Progenitor cell of endocrine pancreas (in vitro differentiated cells): ENCODE measurements around the gene FAM25A. TPM values are rescaled to one million over a fixed set of nuclear protein-coding genes. Genes with fewer than 3 reads are reported as not detected.
"Not testable (repeated sequence)": the region's sequence is repeated elsewhere in the genome, so short reads cannot be mapped to it uniquely, and the experiment has no call there.

Source experiments
- DNase-seq: peaks from one replicate; pipeline ENCODE4 v3.0.0; 2021; ENCODE audit warnings: low spot score; ENCODE audit not compliant: unreplicated experiment
- H3K27ac Mint-ChIP-seq: 2 replicates; pipeline ENCODE4 v1.8.0; 2021; ENCODE audit warnings: mild to moderate bottlenecking, moderate library complexity, mixed read lengths
- H3K27me3 Mint-ChIP-seq: 2 replicates; pipeline ENCODE4 v1.8.0; 2021; ENCODE audit warnings: mixed read lengths
- H3K36me3 Mint-ChIP-seq: 2 replicates; pipeline ENCODE4 v1.8.0; 2022; ENCODE audit warnings: mixed read lengths; ENCODE audit not compliant: insufficient read depth
- H3K4me1 Mint-ChIP-seq: 2 replicates; pipeline ENCODE4 v1.8.0; 2021; ENCODE audit warnings: low read depth, mixed read lengths
- H3K4me3 Mint-ChIP-seq: 2 replicates; pipeline ENCODE4 v1.8.0; 2021; ENCODE audit warnings: low read depth, mild to moderate bottlenecking, moderate library complexity, mixed read lengths
- H3K9me3 Mint-ChIP-seq: 2 replicates; pipeline ENCODE4 v1.8.0; 2021; ENCODE audit warnings: low read depth, mixed read lengths
- CTCF ChIP-seq: fragments of 200-600 bp; sonication (generic); IDR thresholded peaks from one replicate; pipeline ENCODE4 v1.5.0; 2021; ENCODE audit warnings: antibody characterized with exemption, mild to moderate bottlenecking; ENCODE audit not compliant: unreplicated experiment
- total RNA-seq: library from RNA; stranded (reverse); gene quantifications from 2 replicates; pipeline ENCODE4 v1.2.1, GENCODE V29; 2021

FAM25A gene
- total RNA-seq, 1 donor from 2014 or later: not detected

GRCh38 chr10:86976362-86977056 lies 43.6 kb upstream of the FAM25A start:
- Mint-ChIP-seq H3K4me1 (peaks cover 13% of the 10 kb centered on the region), H3K9me3 (no peaks in the 10 kb centered on the region), H3K27me3 (peaks cover 27% of the 10 kb centered on the region), H3K4me3 (no peak overlapping the region), H3K27ac (no peak overlapping the region), H3K36me3 (no peaks in the 10 kb centered on the region)
- TF ChIP-seq CTCF: no peak
- no peak for DNase-seq

GRCh38 chr10:86978457-86978856 lies 41.6 kb upstream of the FAM25A start:
- not testable (repeated sequence) for H3K27me3 Mint-ChIP-seq, H3K4me3 Mint-ChIP-seq

GRCh38 chr10:86979296-86979818 lies 40.7 kb upstream of the FAM25A start:
- Mint-ChIP-seq H3K27me3 (peaks cover 4% of the 10 kb centered on the region), H3K27ac (no peak overlapping the region), H3K4me1 (peaks cover 7% of the 10 kb centered on the region), H3K36me3 (no peaks in the 10 kb centered on the region), H3K9me3 (no peaks in the 10 kb centered on the region), H3K4me3 (no peak overlapping the region)
- no peak for TF ChIP-seq CTCF
- no peak for DNase-seq

More at GRCh38 chr10:86978457-86978856, 41.6 kb upstream of the FAM25A start:
- not testable (repeated sequence) for H3K27ac Mint-ChIP-seq, DNase-seq, H3K4me1 Mint-ChIP-seq, H3K36me3 Mint-ChIP-seq, H3K9me3 Mint-ChIP-seq

- H3K36me3 Mint-ChIP-seq: no peaks in the 10 kb centered on the region
- no peaks in the 10 kb centered on the region for H3K27me3 Mint-ChIP-seq
- no peak for DNase-seq
- no peaks in the 10 kb centered on the region for H3K9me3 Mint-ChIP-seq
- TF ChIP-seq CTCF: no peak
- no peak overlapping the region for H3K4me3 Mint-ChIP-seq
- peaks cover 2% of the 10 kb centered on the region for H3K4me1 Mint-ChIP-seq
- no peak overlapping the region for H3K27ac Mint-ChIP-seq
Measured at GRCh38 chr10:86979977-86980448, 40.1 kb upstream of the FAM25A start.

- not testable (repeated sequence) for DNase-seq, H3K4me1 Mint-ChIP-seq, H3K27me3 Mint-ChIP-seq, H3K9me3 Mint-ChIP-seq, H3K4me3 Mint-ChIP-seq, H3K36me3 Mint-ChIP-seq, H3K27ac Mint-ChIP-seq
Measured at GRCh38 chr10:86981020-86981419, 39.1 kb upstream of the FAM25A start.

GRCh38 chr10:86981716-86982115 lies 38.4 kb upstream of the FAM25A start:
- TF ChIP-seq CTCF: no peak
- H3K36me3 Mint-ChIP-seq: no peaks in the 10 kb centered on the region
- no peak overlapping the region for H3K27ac Mint-ChIP-seq
- H3K9me3 Mint-ChIP-seq: peaks cover 5% of the 10 kb centered on the region
- H3K4me3 Mint-ChIP-seq: no peak overlapping the region
- no peak for DNase-seq
- no peaks in the 10 kb centered on the region for H3K27me3 Mint-ChIP-seq
- peaks cover 2% of the 10 kb centered on the region for H3K4me1 Mint-ChIP-seq

GRCh38 chr10:86984498-86984897 lies 35.6 kb upstream of the FAM25A start:
- not testable (repeated sequence) for H3K36me3 Mint-ChIP-seq, H3K9me3 Mint-ChIP-seq

More at GRCh38 chr10:86984498-86984897, 35.6 kb upstream of the FAM25A start:
- H3K4me3 Mint-ChIP-seq, H3K4me1 Mint-ChIP-seq, H3K27ac Mint-ChIP-seq, H3K27me3 Mint-ChIP-seq, DNase-seq: not testable (repeated sequence)
